Fibroblast of the aortic adventitia (primary cell): ENCODE measurements around the gene SMARCAL1. TPM values are rescaled to one million over a fixed set of nuclear protein-coding genes. Genes with fewer than 3 reads are reported as not detected.

Experiments used
- DNase-seq: peaks from one replicate; pipeline ENCODE4 v3.0.0-alpha.2; 2010; ENCODE audit warnings: low read depth
- H3K4me3 ChIP-seq: 2 replicates; pipeline ENCODE4 v1.5.1; 2011; ENCODE audit warnings: low read depth, mild to moderate bottlenecking, control low read depth, low read length, moderate library complexity
- CTCF ChIP-seq: IDR thresholded peaks from 2 replicates; pipeline ENCODE4 v1.5.1; 2011; ENCODE audit warnings: mild to moderate bottlenecking, low read length, control low read depth, inconsistent platforms; ENCODE audit not compliant: insufficient read depth
- total RNA-seq: library from RNA; depleted of rRNA; stranded (reverse); fragments of >200 nt; gene quantifications from 2 replicates; pipeline ENCODE4 v1.2.3, GENCODE V29; 2012; ENCODE audit warnings: low replicate concordance

Gene SMARCAL1
- total RNA-seq, 1 donor, result 20.6 TPM

GRCh38 chr2:216525972-216526371 is 113.7 kb downstream of the SMARCAL1 start:
- H3K4me3 ChIP-seq, result no peak overlapping the region
- DNase-seq, result no peak
- TF ChIP-seq CTCF, result no peak

DNA sequence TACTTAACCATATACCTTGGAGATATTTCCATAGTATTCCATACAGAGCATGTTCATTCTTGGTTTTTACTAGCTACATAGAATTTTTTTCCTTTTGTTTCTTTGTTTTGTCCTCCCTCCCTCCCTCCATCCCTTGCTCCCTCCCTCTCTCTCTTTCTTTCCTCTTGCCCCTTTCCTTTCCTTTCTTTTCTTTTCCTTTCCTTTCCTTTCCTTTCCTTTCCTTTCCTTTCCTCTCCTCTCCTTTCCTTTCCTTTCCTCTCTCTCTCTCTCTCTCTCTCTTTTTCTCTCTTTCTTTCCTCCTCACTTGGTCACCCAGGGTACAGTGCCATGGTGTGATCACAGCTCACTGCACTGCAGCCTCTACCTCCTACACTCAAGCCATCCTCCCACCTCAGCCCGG is 114.7 kb downstream of the SMARCAL1 start:
- no peak overlapping the region for H3K4me3 ChIP-seq
- no peak for TF ChIP-seq CTCF
- DNase-seq, result no peak

DNA sequence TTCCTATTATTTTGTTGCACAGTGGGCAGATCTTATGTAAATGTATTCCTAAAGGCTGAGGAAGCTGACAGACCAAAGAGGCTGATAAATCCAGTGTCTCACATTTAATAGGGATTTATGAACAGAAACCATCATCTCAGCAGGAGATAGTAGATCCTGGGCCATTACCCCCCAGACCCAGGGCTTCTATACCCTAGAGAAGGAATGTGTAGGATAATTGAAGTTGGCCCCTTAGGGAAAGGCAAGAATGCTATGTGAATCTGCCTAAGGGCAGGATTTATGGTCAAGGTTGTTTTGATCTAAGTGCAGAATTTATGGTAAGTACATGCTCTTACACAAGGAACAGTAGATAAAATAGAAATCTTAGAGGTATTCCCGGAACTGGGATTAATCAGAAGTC is 115.3 kb downstream of the SMARCAL1 start:
- no peak for TF ChIP-seq CTCF
- no peak overlapping the region for H3K4me3 ChIP-seq
- no peak for DNase-seq

- no peak for DNase-seq
- no peak overlapping the region for H3K4me3 ChIP-seq
- no peak for TF ChIP-seq CTCF
Observed at GRCh38 chr2:216532562-216532961, 120.3 kb downstream of the SMARCAL1 start.

Other genes starting within 250 kb of the SMARCAL1 start
- 0.57 and 1.3 TPM in 2 replicates for gene MARCHF4, start 40.0 kb upstream of the SMARCAL1 start, total RNA-seq
- gene RPL37A, start 86.4 kb downstream of the SMARCAL1 start, total RNA-seq, result 1,513 and 2,231 TPM in 2 replicates
- 1.1 and 10.6 TPM in 2 replicates for gene IGFBP2, start 220.9 kb downstream of the SMARCAL1 start, total RNA-seq